A673 (cell line): Measurements from ENCODE around the gene SKIC3. TPM values are rescaled to one million over a fixed set of nuclear protein-coding genes. Genes with fewer than 3 reads are reported as not detected.

Experiments used
- BruUV-seq: library from RNA; stranded (reverse); fragments of 400-500 nt; replicated peaks from 2 replicates; lab custom pipeline; 2021; lab: Mats Ljungman, UMichigan
- CTCF ChIA-PET: fragments of 300-600 bp; sonication (Branson Sonifier 250); formaldehyde crosslinking; loops from one replicate; lab custom pipeline; 2022; ENCODE audit warnings: antibody characterized with exemption; lab: Charles Lee
- POLR2A ChIA-PET: fragments of 300-600 bp; sonication (Branson Sonifier 250); formaldehyde crosslinking; loops from one replicate; lab custom pipeline; 2022; ENCODE audit warnings: antibody characterized with exemption; ENCODE audit not compliant: low non-redundant PET; lab: Charles Lee
- DNase-seq: peaks from one replicate; pipeline ENCODE4 v3.0.0-alpha.2; 2015; ENCODE audit warnings: low spot score
- H3K27ac ChIP-seq: fragments of 200-600 bp; sonication (generic); 2 replicates; pipeline ENCODE4 v1.5.1; 2016; ENCODE audit warnings: mixed run types, low read depth, mild to moderate bottlenecking, mixed read lengths, antibody characterized with exemption, low read length; ENCODE audit not compliant: poor library complexity, severe bottlenecking
- H3K27me3 ChIP-seq: fragments of 200-600 bp; sonication (generic); replicated peaks from 2 replicates; pipeline ENCODE4 v1.6.1; 2017; ENCODE audit warnings: mixed run types, low read depth, mild to moderate bottlenecking, mixed read lengths, antibody characterized with exemption, low read length; ENCODE audit not compliant: insufficient read depth, poor library complexity
- H3K36me3 ChIP-seq: fragments of 200-600 bp; sonication (generic); 2 replicates; pipeline ENCODE4 v1.6.1; 2016; ENCODE audit warnings: mixed run types, mild to moderate bottlenecking, mixed read lengths, antibody characterized with exemption, low read length; ENCODE audit not compliant: insufficient read depth, poor library complexity, severe bottlenecking
- H3K4me1 ChIP-seq: fragments of 200-600 bp; sonication (generic); 2 replicates; pipeline ENCODE4 v1.6.1; 2017; ENCODE audit warnings: mixed run types, mild to moderate bottlenecking, mixed read lengths, antibody characterized with exemption, low read length; ENCODE audit not compliant: insufficient read depth, poor library complexity, severe bottlenecking
- H3K4me3 ChIP-seq: fragments of 200-600 bp; sonication (generic); 2 replicates; pipeline ENCODE4 v1.5.1; 2016; ENCODE audit warnings: low read depth, mixed run types, mild to moderate bottlenecking, mixed read lengths, low read length; ENCODE audit not compliant: poor library complexity, severe bottlenecking
- H3K9me3 ChIP-seq: fragments of 200-600 bp; sonication (generic); 2 replicates; pipeline ENCODE4 v1.6.1; 2016; ENCODE audit warnings: mixed run types, low read depth, mild to moderate bottlenecking, mixed read lengths, antibody characterized with exemption, low read length; ENCODE audit not compliant: poor library complexity, severe bottlenecking
- EZH2 ChIP-seq: fragments of 200-600 bp; sonication (generic); IDR thresholded peaks from 2 replicates; pipeline ENCODE4 v1.6.1; 2017; ENCODE audit warnings: borderline replicate concordance, low read depth, mild to moderate bottlenecking, mixed read lengths, antibody characterized with exemption, low read length; ENCODE audit not compliant: poor library complexity, severe bottlenecking
- intact Hi-C: fragments of 100-400 bp; cut with micrococcal nuclease; formaldehyde crosslinking; loops from one replicate; pipeline ENCODE4 v1.10.0; 2022; ENCODE audit not compliant: unreplicated experiment
- total RNA-seq: library from RNA; stranded (reverse); gene quantifications from 2 replicates; pipeline ENCODE4 v1.2.3, GENCODE V29; 2021
- TF ChIP-seq, protein P1 (sequence below): fragments of 300-800, 200-600 bp; sonication (generic); conservative IDR thresholded peaks from 2 replicates; pipeline ENCODE4 v1.5.1; 2017; ENCODE audit warnings: low read depth, mild to moderate bottlenecking, antibody characterized with exemption, low read length, moderate library complexity, mixed read lengths

The SKIC3 gene
- total RNA-seq, 1 experiment from 2014 or later, result 91.0 TPM

DNA sequence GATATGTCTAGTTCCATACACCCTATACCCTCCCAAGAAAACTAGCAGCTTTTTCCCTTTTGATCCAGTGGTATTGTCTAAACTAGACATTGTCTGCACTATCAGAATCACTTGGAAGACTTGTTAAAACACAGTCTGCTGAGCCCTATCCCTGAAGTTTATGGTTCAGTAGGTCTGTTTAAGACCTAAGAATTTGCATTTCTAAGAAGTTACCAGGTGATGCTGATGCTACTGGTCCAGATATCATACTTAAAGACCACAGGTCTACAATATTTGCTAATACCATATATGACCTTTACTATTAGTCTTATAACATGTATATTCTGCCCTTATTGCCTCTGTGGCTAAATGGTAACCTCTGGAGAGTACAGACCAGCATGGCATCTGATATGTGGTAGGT, 23.3 kb downstream of the SKIC3 start:
- ChIA-PET POLR2A (interaction anchor here (0.7 kb wide), 1 partner anchor 225 kb away, joined by 3 read pairs; no protein-coding TSS in a partner anchor), CTCF (no interaction called here)
- Histone ChIP-seq H3K27ac (no peak overlapping the region), H3K36me3 (peaks cover 40% of the 10 kb centered on the region), H3K4me1 (no peaks in the 10 kb centered on the region), H3K9me3 (no peaks in the 10 kb centered on the region), H3K4me3 (no peak overlapping the region), H3K27me3 (no peaks in the 10 kb centered on the region)
- TF ChIP-seq, protein P1, sequence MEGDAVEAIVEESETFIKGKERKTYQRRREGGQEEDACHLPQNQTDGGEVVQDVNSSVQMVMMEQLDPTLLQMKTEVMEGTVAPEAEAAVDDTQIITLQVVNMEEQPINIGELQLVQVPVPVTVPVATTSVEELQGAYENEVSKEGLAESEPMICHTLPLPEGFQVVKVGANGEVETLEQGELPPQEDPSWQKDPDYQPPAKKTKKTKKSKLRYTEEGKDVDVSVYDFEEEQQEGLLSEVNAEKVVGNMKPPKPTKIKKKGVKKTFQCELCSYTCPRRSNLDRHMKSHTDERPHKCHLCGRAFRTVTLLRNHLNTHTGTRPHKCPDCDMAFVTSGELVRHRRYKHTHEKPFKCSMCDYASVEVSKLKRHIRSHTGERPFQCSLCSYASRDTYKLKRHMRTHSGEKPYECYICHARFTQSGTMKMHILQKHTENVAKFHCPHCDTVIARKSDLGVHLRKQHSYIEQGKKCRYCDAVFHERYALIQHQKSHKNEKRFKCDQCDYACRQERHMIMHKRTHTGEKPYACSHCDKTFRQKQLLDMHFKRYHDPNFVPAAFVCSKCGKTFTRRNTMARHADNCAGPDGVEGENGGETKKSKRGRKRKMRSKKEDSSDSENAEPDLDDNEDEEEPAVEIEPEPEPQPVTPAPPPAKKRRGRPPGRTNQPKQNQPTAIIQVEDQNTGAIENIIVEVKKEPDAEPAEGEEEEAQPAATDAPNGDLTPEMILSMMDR, result no peak
- no peak for TF ChIP-seq EZH2
- BruUV-seq, result no TSS peak
- DNase-seq, result no peak
- intact Hi-C loops, result no loop called here

DNA sequence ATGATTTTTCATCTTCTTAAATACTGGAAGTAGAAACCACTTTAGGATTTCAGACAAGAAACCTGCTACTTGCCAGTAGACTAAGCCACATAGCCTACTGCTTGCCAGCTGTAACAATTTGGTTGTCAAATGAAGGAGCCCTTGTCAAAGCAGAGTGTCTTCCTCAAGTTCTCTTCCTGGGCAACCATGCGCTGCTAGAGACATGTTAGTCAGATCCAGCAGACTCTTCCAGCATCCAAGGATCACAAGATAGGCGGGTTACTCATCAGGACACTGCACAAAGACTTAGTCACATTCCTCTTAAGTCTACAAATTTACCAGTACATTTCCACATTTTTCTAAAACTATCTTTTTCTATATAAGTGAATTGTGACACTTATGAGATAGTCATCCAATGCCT, 24.4 kb downstream of the SKIC3 start:
- Histone ChIP-seq H3K27me3 (no peaks in the 10 kb centered on the region), H3K9me3 (no peaks in the 10 kb centered on the region), H3K36me3 (peaks cover 30% of the 10 kb centered on the region), H3K27ac (no peak overlapping the region), H3K4me3 (no peak overlapping the region), H3K4me1 (no peaks in the 10 kb centered on the region)
- intact Hi-C loops, result no loop called here
- ChIA-PET POLR2A (no interaction called here), CTCF (no interaction called here)
- DNase-seq, result no peak
- TF ChIP-seq, protein P1, result no peak
- no peak for TF ChIP-seq EZH2
- BruUV-seq, result no TSS peak

DNA sequence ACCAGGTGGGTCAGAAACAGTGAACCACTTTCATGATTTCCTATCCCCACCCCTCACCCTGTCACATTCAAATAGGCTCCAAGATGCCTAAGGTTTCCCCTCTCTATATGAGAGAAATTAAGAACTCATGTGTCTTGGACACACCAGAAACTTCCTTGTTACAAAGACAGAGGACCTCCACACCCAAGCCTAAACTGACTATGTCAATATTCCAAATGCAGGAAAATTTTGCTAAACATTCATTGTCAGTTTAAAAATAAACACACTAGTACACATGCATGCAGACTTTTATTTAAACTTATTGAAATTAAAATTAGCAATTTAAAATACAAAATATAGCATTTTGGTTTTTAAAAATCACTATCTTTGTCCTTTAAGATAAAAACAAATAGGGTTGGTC, 26.2 kb downstream of the SKIC3 start:
- CTCF ChIA-PET, result no interaction called here
- H3K4me3 ChIP-seq, result no peak overlapping the region
- no TSS peak for BruUV-seq
- H3K4me1 ChIP-seq, result no peaks in the 10 kb centered on the region
- peaks cover 35% of the 10 kb centered on the region for H3K36me3 ChIP-seq
- POLR2A ChIA-PET, result no interaction called here
- H3K27ac ChIP-seq, result no peak overlapping the region
- no peaks in the 10 kb centered on the region for H3K9me3 ChIP-seq
- intact Hi-C loops, result no loop called here
- no peak for DNase-seq
- no peaks in the 10 kb centered on the region for H3K27me3 ChIP-seq
- no peak for TF ChIP-seq EZH2
- TF ChIP-seq, protein P1, result no peak
